Muscle layer of duodenum (tissue), 2 donors: ENCODE results near the gene PROB1.
"Not testable (repeated sequence)": the region's sequence is repeated elsewhere in the genome, so short reads cannot be mapped to it uniquely, and the experiment has no call there.

Experiments
- H3K27ac ChIP-seq: one replicate; pipeline ENCODE4 v1.7.0; 2013; ENCODE audit warnings: mild to moderate bottlenecking, low read length
- H3K27me3 ChIP-seq: one replicate; pipeline ENCODE4 v1.7.0; 2013; ENCODE audit warnings: low read depth, mild to moderate bottlenecking, control low read depth, low read length
- H3K36me3 ChIP-seq, 2 donors: one replicate each; pipeline ENCODE4 v1.7.0; 2013; ENCODE audit warnings: low read length in 2 of 2, control low read depth in 1 of 2, mild to moderate bottlenecking in 1 of 2; ENCODE audit not compliant: insufficient read depth in 2 of 2, control insufficient read depth in 1 of 2
- H3K4me1 ChIP-seq, 2 donors: one replicate each; pipeline ENCODE4 v1.7.0; 2013; ENCODE audit warnings: low read length in 2 of 2, mild to moderate bottlenecking in 2 of 2, control low read depth in 1 of 2, moderate library complexity in 1 of 2; ENCODE audit not compliant: insufficient read depth in 2 of 2, control insufficient read depth in 1 of 2
- H3K4me3 ChIP-seq, 2 donors: one replicate each; pipeline ENCODE4 v1.7.0; 2013; ENCODE audit warnings: low read length in 2 of 2, low read depth in 1 of 2, mild to moderate bottlenecking in 1 of 2
- H3K9me3 ChIP-seq, 2 donors: one replicate each; pipeline ENCODE4 v1.7.0; 2013; ENCODE audit warnings: low read length in 2 of 2, control low read depth in 1 of 2, mild to moderate bottlenecking in 1 of 2; ENCODE audit not compliant: control insufficient read depth in 1 of 2
- donor health status: healthy.

Gene PROB1, protein sequence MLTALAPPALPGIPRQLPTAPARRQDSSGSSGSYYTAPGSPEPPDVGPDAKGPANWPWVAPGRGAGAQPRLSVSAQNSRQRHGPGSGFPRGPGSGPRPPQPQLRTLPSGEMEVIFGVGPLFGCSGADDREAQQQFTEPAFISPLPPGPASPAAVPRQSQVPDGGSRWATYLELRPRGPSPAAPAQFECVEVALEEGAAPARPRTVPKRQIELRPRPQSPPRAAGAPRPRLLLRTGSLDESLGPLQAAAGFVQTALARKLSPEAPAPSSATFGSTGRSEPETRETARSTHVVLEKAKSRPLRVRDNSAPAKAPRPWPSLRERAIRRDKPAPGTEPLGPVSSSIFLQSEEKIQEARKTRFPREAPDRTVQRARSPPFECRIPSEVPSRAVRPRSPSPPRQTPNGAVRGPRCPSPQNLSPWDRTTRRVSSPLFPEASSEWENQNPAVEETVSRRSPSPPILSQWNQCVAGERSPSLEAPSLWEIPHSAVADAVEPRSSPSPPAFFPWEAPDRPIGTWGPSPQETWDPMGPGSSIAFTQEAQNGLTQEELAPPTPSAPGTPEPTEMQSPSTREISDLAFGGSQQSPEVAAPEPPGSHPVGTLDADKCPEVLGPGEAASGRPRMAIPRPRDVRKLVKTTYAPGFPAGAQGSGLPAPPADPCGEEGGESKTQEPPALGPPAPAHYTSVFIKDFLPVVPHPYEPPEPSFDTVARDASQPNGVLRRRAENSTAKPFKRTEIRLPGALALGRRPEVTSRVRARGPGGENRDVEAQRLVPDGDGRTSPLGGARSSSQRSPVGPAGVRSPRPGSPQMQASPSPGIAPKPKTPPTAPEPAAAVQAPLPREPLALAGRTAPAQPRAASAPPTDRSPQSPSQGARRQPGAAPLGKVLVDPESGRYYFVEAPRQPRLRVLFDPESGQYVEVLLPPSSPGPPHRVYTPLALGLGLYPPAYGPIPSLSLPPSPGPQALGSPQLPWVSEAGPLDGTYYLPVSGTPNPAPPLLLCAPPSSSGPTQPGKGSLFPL

DNA sequence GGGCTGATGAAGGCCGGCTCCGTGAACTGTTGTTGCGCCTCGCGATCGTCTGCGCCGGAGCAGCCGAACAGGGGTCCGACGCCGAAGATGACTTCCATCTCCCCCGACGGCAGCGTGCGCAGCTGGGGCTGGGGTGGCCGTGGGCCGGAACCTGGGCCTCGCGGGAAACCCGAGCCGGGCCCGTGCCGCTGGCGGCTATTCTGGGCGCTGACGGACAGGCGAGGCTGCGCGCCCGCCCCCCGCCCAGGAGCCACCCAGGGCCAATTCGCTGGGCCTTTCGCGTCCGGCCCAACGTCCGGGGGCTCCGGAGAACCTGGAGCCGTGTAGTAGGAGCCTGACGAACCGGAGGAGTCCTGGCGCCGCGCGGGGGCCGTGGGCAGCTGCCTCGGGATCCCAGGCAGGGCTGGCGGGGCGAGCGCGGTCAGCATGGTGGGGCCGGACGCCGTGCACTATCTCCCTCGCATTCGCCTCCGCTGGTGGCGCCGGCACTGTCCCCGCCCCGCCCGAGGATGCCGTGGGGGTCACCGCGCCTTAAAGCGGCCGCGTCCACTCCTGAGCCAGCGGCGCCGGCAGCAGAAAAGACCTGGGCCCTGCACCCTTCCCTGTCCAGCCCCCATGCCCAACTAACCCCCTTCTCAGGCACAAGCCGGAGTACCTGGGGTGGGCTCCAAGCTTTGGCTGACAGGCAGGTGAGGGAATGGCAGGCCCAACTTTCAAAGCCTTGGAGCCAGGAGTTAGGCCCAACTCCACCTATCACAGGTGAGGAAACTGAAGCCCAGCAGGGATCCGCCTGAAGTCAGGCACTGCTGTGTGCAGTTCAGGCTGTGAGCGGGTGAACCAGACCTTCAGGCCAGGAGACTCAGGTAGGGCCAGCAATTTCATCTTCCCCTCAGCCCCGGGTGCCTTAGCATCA, at the start of gene PROB1:
PROB1 (minus strand) TSS at position 451 of the 913 bp plus-strand sequence; CDS start at position 428, 23 bp downstream.
- no peak within 1 kb of the TSS for H3K27ac ChIP-seq
- H3K4me1 ChIP-seq, result peaks cover 0 to 32% of the 10 kb centered on the region in 2 donors

DNA sequence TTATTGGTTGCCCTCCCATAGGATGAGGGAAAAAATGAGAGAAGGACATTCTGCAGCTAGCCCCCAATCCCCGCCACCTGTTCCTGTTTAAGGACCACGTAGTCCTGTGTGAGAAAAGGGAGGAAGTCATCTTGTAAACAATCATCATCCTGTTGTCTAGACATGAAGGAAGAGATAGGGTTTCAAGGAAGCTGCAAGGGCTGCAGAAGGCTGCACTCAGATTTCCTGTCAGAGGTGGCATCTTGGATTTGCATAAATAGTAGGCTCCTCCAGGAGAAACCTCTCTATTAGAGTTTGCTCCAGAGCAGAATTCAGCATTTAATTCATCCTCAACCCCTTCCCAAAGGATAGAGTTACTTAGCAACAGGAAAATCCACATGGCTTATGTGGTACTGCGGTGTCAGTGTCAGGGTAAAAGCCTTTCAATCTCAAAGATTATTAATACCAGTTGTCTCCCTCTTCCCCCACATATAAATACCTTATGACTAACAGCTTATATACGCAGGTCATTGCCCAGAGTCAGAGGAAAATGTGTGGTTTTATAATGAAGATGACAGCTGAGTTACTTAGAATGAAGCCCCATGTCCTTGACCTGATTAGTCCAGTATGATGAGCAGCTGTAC, 49.0 kb upstream of the PROB1 start:
- Histone ChIP-seq H3K36me3 (no peaks in the 10 kb centered on the region), H3K4me3 (no peak overlapping the region), H3K9me3 (no peaks in the 10 kb centered on the region), H3K27ac (no peak overlapping the region), H3K4me1 (peaks cover 0 to 6% of the 10 kb centered on the region in 2 donors), H3K27me3 (no peaks in the 10 kb centered on the region)

More for the DNA sequence above, at the start of gene PROB1:
- Histone ChIP-seq H3K9me3 (no peaks in the 10 kb centered on the region), H3K27me3 (peaks cover 11% of the 10 kb centered on the region), H3K4me3 (peak within 1 kb of the TSS; percentile 55 to 68), H3K36me3 (no peaks in the 10 kb centered on the region)

DNA sequence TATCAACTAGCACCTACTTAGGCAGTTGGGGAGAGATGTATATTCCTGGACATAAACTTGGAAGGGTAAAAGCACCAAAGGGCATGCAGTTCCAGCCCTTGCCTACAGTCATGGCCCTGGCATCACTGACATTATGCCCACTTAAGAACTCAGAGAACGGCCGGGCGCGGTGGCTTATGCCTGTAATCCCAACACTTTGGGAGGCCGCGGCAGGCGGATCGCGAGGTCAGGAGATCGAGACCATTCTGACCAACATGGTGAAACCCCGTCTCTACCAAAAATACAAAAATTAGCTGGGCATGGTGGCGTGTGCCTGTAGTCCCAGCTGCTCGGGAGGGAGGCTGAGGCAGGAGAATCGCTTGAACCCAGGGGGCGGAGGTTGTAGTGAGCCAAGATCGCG, 45.5 kb upstream of the PROB1 start:
- not testable (repeated sequence) for H3K27me3 ChIP-seq, H3K4me3 ChIP-seq, H3K36me3 ChIP-seq, H3K27ac ChIP-seq, H3K9me3 ChIP-seq
- H3K4me1 ChIP-seq, result peaks cover 0 to 11% of the 10 kb centered on the region in 2 donors

DNA sequence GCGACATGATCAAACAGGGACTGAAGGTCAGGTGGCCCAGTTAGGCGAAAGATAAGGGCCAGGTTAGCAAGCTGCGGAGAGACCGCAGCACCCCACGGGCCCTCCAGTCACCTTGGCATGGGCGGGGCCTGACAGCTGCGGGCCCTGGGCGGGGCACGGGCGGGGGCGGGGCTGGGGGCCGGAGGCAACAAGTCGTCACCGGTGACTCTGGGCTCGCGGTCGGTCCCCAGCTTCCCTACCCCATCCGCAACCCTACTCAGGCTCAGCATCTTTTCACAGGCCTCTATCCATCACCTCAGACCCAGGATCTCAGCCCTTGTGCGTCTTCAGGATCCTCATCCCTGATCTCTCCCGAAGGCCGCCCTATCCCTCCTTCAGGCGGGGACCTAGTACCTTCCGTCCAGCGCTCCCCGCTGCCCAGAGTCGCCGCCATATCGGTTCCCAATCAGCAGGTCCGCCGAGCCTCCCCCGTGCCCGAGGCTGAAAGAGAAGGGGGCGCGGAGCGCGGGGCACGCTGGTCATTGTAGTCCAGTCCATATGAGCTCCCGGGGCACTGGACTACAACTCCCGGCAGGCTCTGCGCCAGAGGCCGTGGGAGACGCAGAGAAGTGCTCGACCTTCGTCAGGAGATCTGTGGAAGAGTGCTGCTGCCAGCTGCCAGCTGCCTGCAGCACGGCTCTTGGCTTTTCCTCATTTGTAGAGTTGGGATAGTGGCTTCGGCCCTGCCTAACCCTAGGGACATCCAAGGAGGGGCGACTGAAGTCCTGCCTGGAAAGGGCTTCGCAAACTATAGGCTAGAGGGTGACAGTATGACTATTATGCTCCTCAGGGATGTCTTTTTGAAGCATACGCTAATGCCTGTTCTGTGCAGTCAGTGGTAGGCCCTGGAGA, 44.4 kb upstream of the PROB1 start, which contains the start of gene DNAJC18:
DNAJC18 (minus strand) TSS at position 513 of the 891 bp plus-strand sequence; CDS start at position 433, 80 bp downstream.
- Histone ChIP-seq H3K9me3 (no peaks in the 10 kb centered on the region), H3K27ac (peak within 1 kb of the TSS; percentile 93), H3K27me3 (no peaks in the 10 kb centered on the region), H3K36me3 (peaks cover 0 to 7% of the 10 kb centered on the region in 2 donors), H3K4me3 (peak within 1 kb of the TSS; percentile 75 to 89), H3K4me1 (peaks cover 0 to 11% of the 10 kb centered on the region in 2 donors)

DNA sequence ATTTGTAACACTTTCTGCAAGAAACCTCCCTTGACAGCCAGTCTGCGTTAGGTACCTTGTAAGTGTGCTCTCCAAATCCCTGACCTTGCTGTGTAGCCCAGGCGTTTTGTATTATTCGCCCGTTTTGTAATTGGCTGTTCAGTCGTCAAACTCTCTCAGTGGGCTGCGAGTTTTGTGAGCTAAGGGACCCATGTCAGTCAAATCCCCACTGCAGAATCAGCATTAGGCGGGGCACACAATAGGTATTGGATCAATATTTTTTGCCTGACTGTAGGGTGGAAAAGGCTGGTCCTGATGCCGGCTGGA, 43.8 kb upstream of the PROB1 start:
- Histone ChIP-seq H3K4me3 (peak overlapping the region; percentile 75 to 89), H3K9me3 (no peaks in the 10 kb centered on the region), H3K27ac (peak overlapping the region; percentile 20), H3K4me1 (peaks cover 0 to 11% of the 10 kb centered on the region in 2 donors), H3K27me3 (no peaks in the 10 kb centered on the region), H3K36me3 (peaks cover 0 to 11% of the 10 kb centered on the region in 2 donors)

DNA sequence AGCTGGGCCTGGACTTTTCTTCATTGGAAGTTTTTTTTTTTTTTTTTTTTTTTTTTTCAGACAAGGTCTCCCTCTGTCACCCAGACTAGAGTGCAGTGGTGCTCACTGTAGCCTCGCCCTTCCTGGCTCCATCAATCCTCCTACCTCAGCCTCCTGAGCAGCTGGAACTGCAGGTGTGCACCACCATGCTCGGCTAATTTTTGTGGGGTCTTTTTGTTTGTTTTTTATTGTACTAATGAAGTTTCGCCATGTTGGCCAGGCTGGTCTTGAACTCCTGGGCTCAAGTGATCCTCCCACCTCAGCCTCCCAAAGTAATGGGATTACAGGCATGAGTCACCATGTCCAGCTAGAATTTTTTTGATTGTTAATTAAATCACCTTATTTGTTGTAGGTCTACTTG, 40.8 kb upstream of the PROB1 start:
- peaks cover 4 to 17% of the 10 kb centered on the region in 2 donors for H3K36me3 ChIP-seq

DNA sequence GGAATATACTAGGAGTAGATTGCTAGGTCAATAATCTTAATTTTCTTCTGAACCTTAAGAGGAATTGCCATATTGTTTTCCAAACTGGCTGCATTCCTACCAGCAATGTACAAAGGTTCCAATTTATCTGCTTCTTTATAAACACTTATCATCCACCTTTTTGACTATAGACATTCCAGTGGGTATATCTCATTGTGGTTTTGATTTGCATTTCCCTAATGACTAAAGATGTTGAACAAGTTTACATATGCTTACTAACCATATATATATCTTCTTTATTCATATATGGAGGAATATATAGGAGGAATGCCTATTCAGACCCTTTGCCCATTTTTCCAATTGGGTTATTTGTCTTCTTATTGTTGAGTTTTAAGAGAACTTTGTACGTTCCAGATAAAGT, 36.8 kb upstream of the PROB1 start:
- H3K27me3 ChIP-seq, result no peaks in the 10 kb centered on the region
- H3K9me3 ChIP-seq, result no peaks in the 10 kb centered on the region
- peaks cover 11 to 28% of the 10 kb centered on the region in 2 donors for H3K36me3 ChIP-seq
- no peak overlapping the region for H3K4me3 ChIP-seq
- no peaks in the 10 kb centered on the region for H3K4me1 ChIP-seq
- no peak overlapping the region for H3K27ac ChIP-seq

More for the DNA sequence above, 40.8 kb upstream of the PROB1 start:
- no peaks in the 10 kb centered on the region for H3K9me3 ChIP-seq
- H3K4me3 ChIP-seq, result no peak overlapping the region
- peaks cover 0 to 11% of the 10 kb centered on the region in 2 donors for H3K4me1 ChIP-seq
- no peak overlapping the region for H3K27ac ChIP-seq
- no peaks in the 10 kb centered on the region for H3K27me3 ChIP-seq

DNA sequence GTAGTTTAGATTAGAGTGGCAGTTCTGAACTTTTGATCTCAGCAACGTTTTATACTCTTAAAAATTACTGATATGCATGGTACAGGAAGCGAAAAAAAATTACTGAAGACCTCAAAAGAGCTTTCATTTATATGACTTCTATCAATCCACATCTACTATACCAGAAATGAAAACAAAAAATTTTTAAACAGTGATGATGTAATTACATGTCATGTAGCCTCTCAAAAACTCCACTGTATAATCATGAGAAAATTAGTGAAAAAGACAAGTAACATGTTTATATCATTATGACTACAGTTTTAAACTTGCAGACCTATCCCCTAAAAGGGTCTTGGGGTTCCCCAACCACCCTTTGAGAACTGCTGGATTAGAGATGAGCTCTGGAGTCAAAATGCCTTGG, 35.1 kb upstream of the PROB1 start:
- Histone ChIP-seq H3K4me1 (no peaks in the 10 kb centered on the region), H3K9me3 (no peaks in the 10 kb centered on the region), H3K27ac (no peak overlapping the region), H3K36me3 (peaks cover 11 to 42% of the 10 kb centered on the region in 2 donors), H3K4me3 (no peak overlapping the region), H3K27me3 (no peaks in the 10 kb centered on the region)

DNA sequence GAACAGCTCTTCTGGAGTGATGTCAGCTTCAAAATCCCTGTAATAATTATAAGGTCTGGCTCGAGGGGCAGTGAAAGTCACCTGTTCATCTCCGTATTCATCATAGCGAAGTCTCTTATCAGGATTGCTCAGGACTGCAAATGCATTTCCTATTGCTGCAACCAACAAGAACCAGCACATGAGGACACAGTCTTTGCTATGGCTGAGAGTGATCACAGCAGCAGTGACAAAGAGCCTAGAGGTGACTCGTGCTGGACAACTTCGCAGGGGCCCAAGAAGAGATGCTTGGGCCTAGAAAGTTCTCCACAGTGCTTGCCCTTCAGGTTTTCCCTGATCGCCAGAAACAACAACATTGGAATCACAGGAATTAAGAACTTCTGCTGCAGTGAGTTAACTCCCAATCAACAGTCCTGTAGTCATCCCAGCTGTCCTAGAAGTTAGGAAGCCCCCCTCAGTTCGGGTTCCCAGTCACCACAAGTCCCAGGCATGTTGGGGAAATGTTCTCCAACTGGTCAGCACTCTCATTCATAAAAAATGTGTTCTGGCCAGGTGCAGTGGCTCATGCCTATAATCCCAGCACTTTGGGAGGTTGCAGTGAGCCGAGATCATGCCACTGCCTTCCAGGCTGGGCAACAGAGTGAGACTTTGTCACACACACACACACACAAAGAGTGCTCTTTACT, 31.4 kb upstream of the PROB1 start:
- H3K27ac ChIP-seq, result no peak overlapping the region

More for the DNA sequence above, 31.4 kb upstream of the PROB1 start:
- H3K4me3 ChIP-seq, result no peak overlapping the region
- H3K9me3 ChIP-seq, result no peaks in the 10 kb centered on the region
- no peaks in the 10 kb centered on the region for H3K27me3 ChIP-seq
- peaks cover 0 to 5% of the 10 kb centered on the region in 2 donors for H3K4me1 ChIP-seq
- H3K36me3 ChIP-seq, result peaks cover 7 to 39% of the 10 kb centered on the region in 2 donors
